CD14-positive monocyte (primary cell): ENCODE results near the gene DIRAS3. TPM values are rescaled to one million over a fixed set of nuclear protein-coding genes. Genes with fewer than 3 reads are reported as not detected.

ENCODE experiments used
- DNase-seq, 3 donors: peaks; one replicate each; pipeline ENCODE4 v3.0.0-alpha.2; 2011 to 2022
- H2AFZ ChIP-seq: 2 replicates; pipeline ENCODE4 v1.6.0; 2012; ENCODE audit warnings: mild to moderate bottlenecking, low read depth, low read length, inconsistent platforms; ENCODE audit not compliant: insufficient read depth, poor library complexity, severe bottlenecking
- H3K27ac ChIP-seq, 2 donors: 1 replicate in 1 of 2; 2 replicates in 1 of 2; pipeline ENCODE4 v1.5.1; 2012 to 2013; ENCODE audit warnings: low read length in 2 of 2, control low read depth in 1 of 2, inconsistent platforms in 1 of 2, low read depth in 1 of 2, mild to moderate bottlenecking in 1 of 2
- H3K27me3 ChIP-seq, 2 donors: one replicate each; pipeline versions ENCODE4 v1.6.0 to v1.6.1; 2011 to 2013; ENCODE audit warnings: low read length in 2 of 2; ENCODE audit not compliant: control insufficient read depth in 2 of 2, insufficient read depth in 2 of 2
- H3K36me3 ChIP-seq, 2 donors: replicated peaks in 1 of 2; 1 replicate in 1 of 2; 2 replicates in 1 of 2; pipeline versions ENCODE4 v1.5.1 to v1.6.1; 2012 to 2013; ENCODE audit warnings: low read length in 2 of 2, control low read depth in 1 of 2, inconsistent platforms in 1 of 2, mild to moderate bottlenecking in 1 of 2; ENCODE audit not compliant: insufficient read depth in 2 of 2, control insufficient read depth in 1 of 2
- H3K4me1 ChIP-seq, 2 donors: 1 replicate in 1 of 2; 2 replicates in 1 of 2; pipeline versions ENCODE4 v1.5.1 to v1.6.1; 2012 to 2013; ENCODE audit warnings: low read length in 2 of 2, control low read depth in 1 of 2, inconsistent platforms in 1 of 2, mild to moderate bottlenecking in 1 of 2, moderate library complexity in 1 of 2; ENCODE audit not compliant: insufficient read depth in 2 of 2, control insufficient read depth in 1 of 2
- H3K4me2 ChIP-seq: replicated peaks from 2 replicates; pipeline ENCODE3; 2012; ENCODE audit warnings: low read length, moderate library complexity, mild to moderate bottlenecking; ENCODE audit not compliant: poor library complexity, severe bottlenecking; ENCODE audit errors: extremely low read depth
- H3K4me3 ChIP-seq, 3 experiments: fragments of 200-600 bp in 1 of 3; sonication (generic) in 1 of 3; replicated peaks in 1 of 3; 1 replicate in 2 of 3; 2 replicates in 1 of 3; pipeline ENCODE4 v1.5.1; 2011 to 2013; ENCODE audit warnings: low read length in 3 of 3, mild to moderate bottlenecking in 3 of 3, control low read depth in 2 of 3, low read depth in 2 of 3, inconsistent platforms in 1 of 3, moderate library complexity in 1 of 3
- H3K79me2 ChIP-seq: 2 replicates; pipeline ENCODE4 v1.6.0; 2012; ENCODE audit warnings: mild to moderate bottlenecking, control low read depth, inconsistent platforms, low read length, moderate library complexity; ENCODE audit not compliant: insufficient read depth
- H3K9ac ChIP-seq: 2 replicates; pipeline ENCODE4 v1.6.0; 2017; ENCODE audit warnings: low read length, mild to moderate bottlenecking; ENCODE audit not compliant: insufficient read depth, poor library complexity, severe bottlenecking
- H3K9me3 ChIP-seq, 2 donors: replicated peaks in 1 of 2; 1 replicate in 1 of 2; 2 replicates in 1 of 2; pipeline versions ENCODE4 v1.5.1 to v1.6.1; 2012 to 2013; ENCODE audit warnings: low read length in 2 of 2, control low read depth in 1 of 2; ENCODE audit not compliant: control insufficient read depth in 1 of 2, insufficient read depth in 1 of 2
- H4K20me1 ChIP-seq: 2 replicates; pipeline ENCODE4 v1.6.0; 2012; ENCODE audit warnings: mild to moderate bottlenecking, low read length, control low read depth, moderate library complexity; ENCODE audit not compliant: insufficient read depth
- H3K27ac Mint-ChIP-seq, 7 donors: one replicate each; pipeline ENCODE4 v1.8.0; 2020; ENCODE audit warnings: mild to moderate bottlenecking in 7 of 7, mixed read lengths in 7 of 7, moderate library complexity in 6 of 7, inconsistent platforms in 2 of 7
- H3K27me3 Mint-ChIP-seq, 3 donors: one replicate each; pipeline ENCODE4 v1.8.0; 2021 to 2022; ENCODE audit warnings: low read depth in 3 of 3, mild to moderate bottlenecking in 3 of 3, mixed read lengths in 3 of 3, moderate library complexity in 3 of 3, inconsistent platforms in 1 of 3
- H3K36me3 Mint-ChIP-seq, 2 donors: one replicate each; pipeline ENCODE4 v1.8.0; 2020; ENCODE audit warnings: mixed read lengths in 2 of 2, inconsistent platforms in 1 of 2, mild to moderate bottlenecking in 1 of 2
- H3K4me1 Mint-ChIP-seq: one replicate; pipeline ENCODE4 v1.8.0; 2020; ENCODE audit warnings: mild to moderate bottlenecking, mixed read lengths
- H3K4me3 Mint-ChIP-seq, 2 donors: one replicate each; pipeline ENCODE4 v1.8.0; 2020; ENCODE audit warnings: mild to moderate bottlenecking in 2 of 2, mixed read lengths in 2 of 2, moderate library complexity in 1 of 2
- H3K9me3 Mint-ChIP-seq, 7 donors: one replicate each; pipeline ENCODE4 v1.8.0; 2020 to 2022; ENCODE audit warnings: mixed read lengths in 7 of 7, mild to moderate bottlenecking in 6 of 7, moderate library complexity in 6 of 7, inconsistent platforms in 2 of 7
- WGBS: methylation state at CpG from one replicate; pipeline ENCODE4 v1.1.5; 2013; ENCODE audit warnings: missing lambda C conversion rate; ENCODE audit not compliant: insufficient coverage; 5-methylcytosine and 5-hydroxymethylcytosine counted together
- intact Hi-C, 2 donors: fragments of 100-400 bp; cut with micrococcal nuclease; formaldehyde crosslinking; loops; one replicate each; pipeline versions ENCODE4 v1.15.0 to v1.15.1; 2023
- polyA plus RNA-seq, 3 donors: library from polyadenylated mRNA; depleted of rRNA in 1 of 3; unstranded in 2 of 3; stranded (reverse) in 1 of 3; fragments of 300-500 nt in 2 of 3; fragments of >200 nt in 1 of 3; fragmentation: Illumina TruSeq in 2 of 3; gene quantifications; 1 replicate in 2 of 3; 2 replicates in 1 of 3; pipeline ENCODE4 v1.2.3, GENCODE V29; 2012 to 2021
- TF ChIP-seq, protein P1 (sequence below): fragments of 200-600 bp; IDR thresholded peaks from one replicate; pipeline ENCODE4 v1.8.0; 2022; ENCODE audit warnings: antibody characterized with exemption, mild to moderate bottlenecking

The DIRAS3 gene
- polyA plus RNA-seq, 3 donors = 0.12 TPM; not detected in 2

DNA sequence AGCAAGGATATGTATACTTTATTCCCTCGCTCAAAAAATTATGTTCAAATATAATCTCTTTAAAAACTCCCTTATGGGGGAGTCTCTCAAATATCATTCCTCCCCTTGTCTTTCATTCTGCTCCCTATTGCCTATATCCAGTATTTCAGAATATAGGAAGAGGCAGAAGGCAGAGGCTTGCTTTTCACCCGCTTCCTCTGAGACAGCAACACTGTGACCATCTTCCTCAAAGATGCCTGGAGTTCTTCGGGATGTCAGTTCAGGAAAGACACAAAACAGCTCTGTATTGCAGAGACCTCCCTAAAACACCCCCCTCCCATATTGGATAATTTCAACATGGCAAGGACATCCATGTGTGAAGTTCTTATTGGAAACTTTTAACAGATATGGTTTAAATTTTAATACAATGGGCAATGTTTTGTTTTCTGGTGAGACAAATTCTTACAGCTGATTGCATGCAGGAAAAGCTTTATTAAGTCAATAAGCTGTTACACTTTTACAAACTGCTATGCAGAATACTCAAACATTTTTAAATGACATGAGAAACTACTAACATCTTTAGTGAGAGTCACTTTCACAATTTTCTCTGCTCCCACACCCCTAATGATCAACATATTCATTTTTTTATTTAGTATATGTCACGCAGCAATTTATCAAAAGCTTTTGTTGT, 4.8 kb downstream of the DIRAS3 start:
- Mint-ChIP-seq H3K36me3 (no peaks in the 10 kb centered on the region), H3K27ac (no peak overlapping the region), H3K4me3 (no peak overlapping the region), H3K9me3 (peaks cover 5 to 25% (median 10%) of the 10 kb centered on the region in 7 donors), H3K27me3 (peaks cover 20 to 36% (median 22%) of the 10 kb centered on the region in 3 donors), H3K4me1 (peaks cover 8% of the 10 kb centered on the region)
- intact Hi-C loops = no loop called here
- no peak overlapping the region for H3K4me2 ChIP-seq
- H3K79me2 ChIP-seq = no peaks in the 10 kb centered on the region
- TF ChIP-seq, protein P1, sequence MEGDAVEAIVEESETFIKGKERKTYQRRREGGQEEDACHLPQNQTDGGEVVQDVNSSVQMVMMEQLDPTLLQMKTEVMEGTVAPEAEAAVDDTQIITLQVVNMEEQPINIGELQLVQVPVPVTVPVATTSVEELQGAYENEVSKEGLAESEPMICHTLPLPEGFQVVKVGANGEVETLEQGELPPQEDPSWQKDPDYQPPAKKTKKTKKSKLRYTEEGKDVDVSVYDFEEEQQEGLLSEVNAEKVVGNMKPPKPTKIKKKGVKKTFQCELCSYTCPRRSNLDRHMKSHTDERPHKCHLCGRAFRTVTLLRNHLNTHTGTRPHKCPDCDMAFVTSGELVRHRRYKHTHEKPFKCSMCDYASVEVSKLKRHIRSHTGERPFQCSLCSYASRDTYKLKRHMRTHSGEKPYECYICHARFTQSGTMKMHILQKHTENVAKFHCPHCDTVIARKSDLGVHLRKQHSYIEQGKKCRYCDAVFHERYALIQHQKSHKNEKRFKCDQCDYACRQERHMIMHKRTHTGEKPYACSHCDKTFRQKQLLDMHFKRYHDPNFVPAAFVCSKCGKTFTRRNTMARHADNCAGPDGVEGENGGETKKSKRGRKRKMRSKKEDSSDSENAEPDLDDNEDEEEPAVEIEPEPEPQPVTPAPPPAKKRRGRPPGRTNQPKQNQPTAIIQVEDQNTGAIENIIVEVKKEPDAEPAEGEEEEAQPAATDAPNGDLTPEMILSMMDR = no peak
- peaks cover 11 to 24% of the 10 kb centered on the region in 2 donors for H3K9me3 ChIP-seq
- no peak overlapping the region for H3K4me3 ChIP-seq
- peaks cover 0 to 28% of the 10 kb centered on the region in 2 donors for H3K27me3 ChIP-seq
- H4K20me1 ChIP-seq = no peaks in the 10 kb centered on the region
- 100% methylated on average over 1 of the region's 4 CpGs for WGBS
- no peak overlapping the region for H2AFZ ChIP-seq
- no peak overlapping the region for H3K9ac ChIP-seq
- no peaks in the 10 kb centered on the region for H3K36me3 ChIP-seq
- H3K27ac ChIP-seq = no peak overlapping the region
- H3K4me1 ChIP-seq = peaks cover 8% of the 10 kb centered on the region in 2 donors
- no peak for DNase-seq

DNA sequence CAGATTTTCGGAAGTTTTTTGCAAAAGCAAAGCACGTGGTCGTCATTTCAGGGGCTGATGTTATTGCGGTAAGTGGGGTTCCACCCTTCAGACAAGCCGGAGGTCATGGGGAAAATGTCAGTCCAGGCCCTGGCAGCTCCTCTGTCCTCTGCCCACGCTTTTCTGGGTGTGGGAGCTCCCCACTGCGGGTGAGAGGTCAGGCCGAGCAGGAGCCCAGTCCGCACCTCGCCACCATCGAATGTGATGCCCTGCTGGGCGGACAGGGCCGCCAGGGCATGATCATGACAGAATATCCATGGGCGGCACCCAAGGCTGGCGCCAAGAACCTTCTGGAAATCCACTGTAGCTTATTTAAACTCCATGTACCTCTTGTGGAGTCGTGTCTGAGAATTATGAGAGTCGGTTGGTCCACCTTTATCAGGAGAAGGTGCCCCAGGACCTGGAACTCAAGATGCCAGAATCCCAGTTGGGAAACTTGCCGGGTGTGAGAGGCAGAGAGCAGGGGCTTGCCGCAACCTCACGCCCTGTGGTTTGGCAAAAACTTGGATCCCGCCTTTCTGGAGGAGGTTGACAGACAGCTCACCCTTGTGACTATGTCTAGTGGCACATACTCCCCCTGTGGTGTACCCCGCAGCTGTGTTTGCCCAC, 6.9 kb downstream of the DIRAS3 start:
- H3K4me2 ChIP-seq = no peak overlapping the region
- Mint-ChIP-seq H3K4me1 (no peaks in the 10 kb centered on the region), H3K36me3 (no peaks in the 10 kb centered on the region), H3K9me3 (peaks cover 5 to 20% (median 13%) of the 10 kb centered on the region in 7 donors), H3K27ac (no peak overlapping the region), H3K27me3 (peaks cover 4 to 20% (median 9%) of the 10 kb centered on the region in 3 donors), H3K4me3 (no peak overlapping the region)
- no peak for DNase-seq
- no peaks in the 10 kb centered on the region for H4K20me1 ChIP-seq
- 98% methylated on average over 20 of the region's 22 CpGs for WGBS
- H2AFZ ChIP-seq = no peak overlapping the region
- H3K9me3 ChIP-seq = peaks cover 5 to 15% of the 10 kb centered on the region in 2 donors
- no peaks in the 10 kb centered on the region for H3K36me3 ChIP-seq
- intact Hi-C loops = no loop called here
- H3K27me3 ChIP-seq = peaks cover 0 to 8% of the 10 kb centered on the region in 2 donors
- H3K79me2 ChIP-seq = no peaks in the 10 kb centered on the region
- H3K9ac ChIP-seq = no peak overlapping the region
- no peaks in the 10 kb centered on the region for H3K4me1 ChIP-seq
- no peak overlapping the region for H3K4me3 ChIP-seq
- TF ChIP-seq, protein P1 = no peak
- no peak overlapping the region for H3K27ac ChIP-seq
